Posterior vena cava (tissue), 2 donors: ENCODE data around the gene CEACAM5. TPM values are rescaled to one million over a fixed set of nuclear protein-coding genes. Genes with fewer than 3 reads are reported as not detected.
"Not testable (repeated sequence)": the region's sequence is repeated elsewhere in the genome, so short reads cannot be mapped to it uniquely, and the experiment has no call there.

Experiments
- DNase-seq: peaks from one replicate; pipeline ENCODE4 v3.0.0-alpha.2; 2020; ENCODE audit warnings: low spot score
- intact Hi-C, 2 donors: fragments of 100-400 bp; cut with DNase I; formaldehyde crosslinking; loops; one replicate each; pipeline versions ENCODE4 v1.14.1 to v1.14.2; 2022 to 2023
- total RNA-seq, 2 donors: library from RNA; stranded (reverse); fragmentation: NEBNext Ultra II Directional; extraction: Animal tissue kit (Norgen Biotek cat#: 25700); gene quantifications; one replicate each; pipeline ENCODE4 v1.2.1, GENCODE V29; 2021
- donor health status: DM: yes; HTN: yes; CAD: no.
- donor health status: DM: yes; HTN: yes; CAD: no.

The CEACAM5 gene
- total RNA-seq, 2 donors from 2014 or later, result not detected

- intact Hi-C loops, result no loop called here
- no peak for DNase-seq
These were observed 25.7 kb downstream of the CEACAM5 start for GRCh38 chr19:41734156-41734555.

GRCh38 chr19:41734585-41734984, 26.2 kb downstream of the CEACAM5 start:
- intact Hi-C loops, result no loop called here
- DNase-seq, result no peak

GRCh38 chr19:41735071-41735600, 26.7 kb downstream of the CEACAM5 start:
- intact Hi-C loops, result no loop called here
- no peak for DNase-seq

- DNase-seq, result no peak
- intact Hi-C loops, result no loop called here
These were observed 30.9 kb downstream of the CEACAM5 start for GRCh38 chr19:41739361-41739760.

GRCh38 chr19:41740415-41741243, 32.2 kb downstream of the CEACAM5 start:
- intact Hi-C loops, result loop anchor here in 1 of 2 donors (5.0 kb wide), 1 partner anchor 1773 kb away; no protein-coding TSS in a partner anchor
- no peak for DNase-seq

GRCh38 chr19:41741244-41741554, 32.8 kb downstream of the CEACAM5 start:
- intact Hi-C loops, result loop anchor here in 1 of 2 donors (5.0 kb wide), 1 partner anchor 1774 kb away; no protein-coding TSS in a partner anchor
- DNase-seq, result no peak

GRCh38 chr19:41744850-41745249, 36.4 kb downstream of the CEACAM5 start:
- DNase-seq, result no peak
- intact Hi-C loops, result loop anchor here in 1 of 2 donors (5.0 kb wide), 1 partner anchor 1778 kb away; no protein-coding TSS in a partner anchor

GRCh38 chr19:41745756-41746155, 37.3 kb downstream of the CEACAM5 start:
- DNase-seq, result no peak
- intact Hi-C loops, result no loop called here

- DNase-seq, result no peak
- intact Hi-C loops, result no loop called here
These were observed 38.3 kb downstream of the CEACAM5 start for GRCh38 chr19:41746593-41747227.

GRCh38 chr19:41748012-41748411, 39.6 kb downstream of the CEACAM5 start:
- intact Hi-C loops, result no loop called here
- no peak for DNase-seq

GRCh38 chr19:41750248-41751134, 42.1 kb downstream of the CEACAM5 start:
- DNase-seq, intact Hi-C loops: not testable (repeated sequence)

- intact Hi-C loops, result no loop called here
- DNase-seq, result no peak
These were observed 44.7 kb downstream of the CEACAM5 start for GRCh38 chr19:41753159-41753558.

- no peak for DNase-seq
- intact Hi-C loops, result no loop called here
These were observed 45.6 kb downstream of the CEACAM5 start for GRCh38 chr19:41753936-41754529.

GRCh38 chr19:41755328-41755913, 47.0 kb downstream of the CEACAM5 start, which contains the start of gene CEACAM6:
Gene CEACAM6 (plus strand): TSS chr19:41755530. CDS start chr19:41755639, 109 bp downstream.
- no peak for DNase-seq
- intact Hi-C loops, result no loop called here

- no peak for DNase-seq
- intact Hi-C loops, result no loop called here
These were observed 50.4 kb downstream of the CEACAM5 start for GRCh38 chr19:41758846-41759245.

- DNase-seq, result no peak
- intact Hi-C loops, result no loop called here
These were observed 58.7 kb downstream of the CEACAM5 start for GRCh38 chr19:41767115-41767514.

- DNase-seq, intact Hi-C loops: not testable (repeated sequence)
These were observed 59.7 kb downstream of the CEACAM5 start for GRCh38 chr19:41768105-41768504.

GRCh38 chr19:41769608-41770007, 61.2 kb downstream of the CEACAM5 start:
- DNase-seq, result no peak
- intact Hi-C loops, result no loop called here

GRCh38 chr19:41771410-41771809, 63.0 kb downstream of the CEACAM5 start:
- DNase-seq, result no peak
- intact Hi-C loops, result no loop called here
